HepG2 (cell line): Measurements from ENCODE around the gene RRP12.

Experiments
- CREM ChIP-seq, 2 experiments: sonication (generic) in 1 of 2; formaldehyde crosslinking in 1 of 2; IDR thresholded peaks; 2 replicates each; pipeline versions ENCODE4 v1.4.0 to v1.6.1; 2016 to 2020; ENCODE audit warnings: antibody characterized with exemption in 1 of 2, mild to moderate bottlenecking in 1 of 2, missing genetic modification reagents in 1 of 2
- FOXM1 ChIP-seq: sonication (generic); formaldehyde crosslinking; IDR thresholded peaks from 2 replicates; pipeline ENCODE4 v1.5.0; 2020; ENCODE audit warnings: missing genetic modification reagents
- KDM1A ChIP-seq: IDR thresholded peaks from 2 replicates; pipeline ENCODE4 v1.6.1; 2016; ENCODE audit warnings: missing compliant biosample characterization
- PBX2 ChIP-seq: IDR thresholded peaks from 2 replicates; pipeline ENCODE4 v1.6.1; 2016; ENCODE audit warnings: control low read depth
- POLR2A ChIP-seq, 2 experiments: IDR thresholded peaks; 2 replicates each; pipeline ENCODE4 v1.6.1; 2011; ENCODE audit warnings: low read depth in 2 of 2, low read length in 2 of 2, mild to moderate bottlenecking in 1 of 2, moderate library complexity in 1 of 2; ENCODE audit not compliant: insufficient read depth in 1 of 2
- POLR2G ChIP-seq: fragments of 200-400 bp; formaldehyde crosslinking; IDR thresholded peaks from 2 replicates; pipeline ENCODE4 v1.6.1; 2018; ENCODE audit warnings: mild to moderate bottlenecking, low read depth, low read length, moderate library complexity
- RBFOX2 ChIP-seq: fragments of 200-400 bp; formaldehyde crosslinking; IDR thresholded peaks from 2 replicates; pipeline ENCODE4 v1.6.1; 2017; ENCODE audit warnings: low read depth, mild to moderate bottlenecking, low read length
- SOX5 ChIP-seq: IDR thresholded peaks from 2 replicates; pipeline ENCODE4 v1.6.1; 2016; ENCODE audit warnings: borderline replicate concordance
- ZNF841 ChIP-seq: sonication (generic); formaldehyde crosslinking; IDR thresholded peaks from 2 replicates; pipeline ENCODE4 v1.8.1; 2023; ENCODE audit warnings: missing genetic modification reagents, borderline replicate concordance
- TF ChIP-seq, protein P1 (sequence below), 2 experiments: sonication (generic) in 1 of 2; formaldehyde crosslinking in 1 of 2; IDR thresholded peaks; 2 replicates each; pipeline versions ENCODE4 v1.4.0 to v1.6.1; 2016 to 2020; ENCODE audit warnings: borderline replicate concordance in 1 of 2, low read depth in 1 of 2, mild to moderate bottlenecking in 1 of 2, missing genetic modification reagents in 1 of 2

DNA sequence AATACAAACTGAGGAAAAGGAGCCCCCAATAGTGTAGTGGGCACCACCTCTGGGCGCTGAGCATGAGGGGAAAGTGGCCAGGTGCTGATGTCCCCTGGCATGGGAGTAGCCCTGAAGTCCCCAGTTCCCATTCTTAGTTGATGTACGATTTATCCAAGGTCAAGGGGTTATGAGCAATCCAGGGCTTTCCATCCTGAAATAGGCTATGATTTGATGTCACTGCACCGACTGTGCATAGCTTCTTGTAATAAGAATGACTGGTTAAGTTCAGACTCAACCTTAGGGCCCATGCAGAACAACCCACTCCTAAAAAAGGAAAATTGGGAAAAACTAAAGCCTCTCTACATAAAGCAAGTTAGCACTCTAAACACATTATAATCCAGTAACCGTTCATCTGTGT, 77.6 kb downstream of the RRP12 start:
- no peak for TF ChIP-seq SOX5 (CRISPR knock-in tag)
- TF ChIP-seq, protein P1, sequence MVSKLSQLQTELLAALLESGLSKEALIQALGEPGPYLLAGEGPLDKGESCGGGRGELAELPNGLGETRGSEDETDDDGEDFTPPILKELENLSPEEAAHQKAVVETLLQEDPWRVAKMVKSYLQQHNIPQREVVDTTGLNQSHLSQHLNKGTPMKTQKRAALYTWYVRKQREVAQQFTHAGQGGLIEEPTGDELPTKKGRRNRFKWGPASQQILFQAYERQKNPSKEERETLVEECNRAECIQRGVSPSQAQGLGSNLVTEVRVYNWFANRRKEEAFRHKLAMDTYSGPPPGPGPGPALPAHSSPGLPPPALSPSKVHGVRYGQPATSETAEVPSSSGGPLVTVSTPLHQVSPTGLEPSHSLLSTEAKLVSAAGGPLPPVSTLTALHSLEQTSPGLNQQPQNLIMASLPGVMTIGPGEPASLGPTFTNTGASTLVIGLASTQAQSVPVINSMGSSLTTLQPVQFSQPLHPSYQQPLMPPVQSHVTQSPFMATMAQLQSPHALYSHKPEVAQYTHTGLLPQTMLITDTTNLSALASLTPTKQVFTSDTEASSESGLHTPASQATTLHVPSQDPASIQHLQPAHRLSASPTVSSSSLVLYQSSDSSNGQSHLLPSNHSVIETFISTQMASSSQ (IDR thresholded peaks at IDR 0.05; ENCODE audit: low read depth): no peak
- TF ChIP-seq, protein P1 (CRISPR knock-in tag; IDR thresholded peaks at IDR 0.05; ENCODE audit: borderline replicate concordance): no peak
- TF ChIP-seq KDM1A (CRISPR knock-in tag): no peak
- TF ChIP-seq ZNF841: no peak
- no peak for TF ChIP-seq CREM (IDR thresholded peaks at IDR 0.05)
- no peak for TF ChIP-seq CREM (CRISPR knock-in tag; IDR thresholded peaks at IDR 0.05)
- TF ChIP-seq POLR2A (IDR thresholded peaks at IDR 0.05; ENCODE audit: insufficient read depth in 1 of 2, low read depth in 2 of 2, low read length in 2 of 2): no peak
- no peak for TF ChIP-seq FOXM1 (CRISPR knock-in tag)
- no peak for TF ChIP-seq POLR2G
- no peak for TF ChIP-seq RBFOX2
- TF ChIP-seq PBX2 (CRISPR knock-in tag): no peak
